GM19328 (cell line): ENCODE measurements around the gene DYSF.

ENCODE experiments used
- ATAC-seq: cut with Tn5 transposase; IDR thresholded peaks from one replicate; pipeline ENCODE4 v1.9.1; 2021; ENCODE audit warnings: mild to moderate bottlenecking, moderate library complexity; ENCODE audit not compliant: unreplicated experiment

DYSF gene

GRCh38 chr2:71666094-71666474 lies 212.7 kb downstream of the DYSF start:
- no peak for ATAC-seq

- ATAC-seq, result no peak
Measured at GRCh38 chr2:71667256-71668182, 214.2 kb downstream of the DYSF start.

DNA sequence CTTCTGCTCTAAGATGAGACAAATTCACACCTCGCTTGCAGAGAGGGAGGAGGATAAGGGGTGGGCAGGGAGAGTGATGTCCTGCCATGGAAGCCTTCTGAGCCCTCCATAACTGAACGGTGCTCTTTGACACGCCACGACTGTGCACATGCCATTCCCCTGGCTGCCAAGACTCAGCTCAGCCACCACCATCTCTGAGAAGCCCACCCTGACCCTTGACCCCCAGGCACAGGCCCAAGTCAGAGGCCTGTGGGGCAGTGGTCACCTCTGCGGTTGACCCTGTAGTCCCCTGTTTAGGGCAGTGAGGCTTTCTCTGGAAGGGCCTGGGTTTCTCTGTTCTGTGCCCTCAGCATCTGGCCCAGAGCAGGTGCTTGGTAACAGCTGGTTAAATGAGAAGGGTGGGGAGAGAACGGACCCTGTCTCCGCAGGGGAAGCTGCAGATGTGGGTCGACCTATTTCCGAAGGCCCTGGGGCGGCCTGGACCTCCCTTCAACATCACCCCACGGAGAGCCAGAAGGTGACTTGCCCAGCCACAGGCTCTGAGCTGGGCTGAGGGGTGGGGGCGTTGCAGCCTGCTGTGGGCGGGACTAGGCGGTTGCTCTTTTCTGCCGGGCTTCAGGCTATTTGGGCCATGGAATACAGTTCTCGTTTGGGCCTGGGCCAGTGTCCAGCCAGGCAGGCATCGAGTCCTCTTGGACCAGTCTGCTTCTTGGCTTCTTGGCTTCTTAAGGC lies 215.1 kb downstream of the DYSF start:
- ATAC-seq, result no peak

GRCh38 chr2:71669058-71669456 lies 215.7 kb downstream of the DYSF start:
- ATAC-seq, result no peak

DNA sequence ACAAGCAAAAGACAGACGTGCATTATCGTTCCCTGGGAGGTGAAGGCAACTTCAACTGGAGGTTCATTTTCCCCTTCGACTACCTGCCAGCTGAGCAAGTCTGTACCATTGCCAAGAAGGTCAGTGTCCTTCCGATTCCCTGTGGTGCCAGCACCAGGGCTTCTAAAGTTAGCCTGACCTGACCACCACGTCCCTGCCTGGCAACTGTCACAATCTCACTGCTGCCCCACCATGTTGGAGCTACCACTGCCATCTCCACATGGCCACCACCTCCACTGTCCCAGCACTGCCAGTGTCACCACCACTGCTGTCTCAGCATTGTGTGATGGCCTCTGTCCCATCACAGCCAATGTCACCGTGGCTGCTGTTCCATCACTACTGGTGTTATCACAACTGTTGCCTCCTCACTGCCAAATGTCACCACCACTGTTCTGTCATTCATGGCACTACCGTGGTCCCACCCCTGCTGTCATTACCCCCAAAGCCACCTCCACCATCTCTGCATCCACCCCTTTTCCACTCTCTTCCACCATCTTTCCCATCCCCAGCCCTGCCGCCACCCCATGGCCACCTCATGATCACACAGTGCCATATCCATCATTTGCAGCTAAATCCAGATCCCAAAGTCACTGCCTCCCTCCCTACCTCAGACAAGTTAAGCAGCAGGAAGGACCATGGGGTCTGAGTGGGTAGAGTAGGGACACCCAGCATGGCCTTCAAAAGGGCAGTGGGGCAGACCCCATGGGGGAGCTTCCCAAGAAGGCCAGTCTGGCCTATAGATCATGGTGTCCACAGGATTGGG lies 216.5 kb downstream of the DYSF start:
- ATAC-seq, result no peak

DNA sequence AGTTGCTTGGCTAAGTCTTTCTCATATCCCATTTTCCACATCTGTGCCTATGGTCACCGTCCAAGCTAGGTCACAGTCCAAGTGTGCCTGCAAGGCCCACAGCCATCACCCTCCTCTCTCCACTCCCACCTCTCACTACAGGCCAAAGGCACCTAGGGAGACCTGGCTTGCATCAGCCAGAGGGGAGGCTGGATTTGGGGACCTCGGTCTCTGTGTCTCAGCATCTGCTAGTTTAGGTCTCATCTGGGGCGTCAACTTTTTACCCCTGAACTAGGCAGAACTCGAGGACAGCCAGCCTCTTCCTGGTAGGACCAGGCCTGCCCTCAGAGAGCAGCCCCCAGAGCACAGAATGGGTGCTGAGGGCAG lies 217.1 kb downstream of the DYSF start:
- ATAC-seq, result no peak

GRCh38 chr2:71671203-71671854 lies 218.0 kb downstream of the DYSF start:
- no peak for ATAC-seq

GRCh38 chr2:71671895-71672825 lies 218.8 kb downstream of the DYSF start:
- no peak for ATAC-seq

DNA sequence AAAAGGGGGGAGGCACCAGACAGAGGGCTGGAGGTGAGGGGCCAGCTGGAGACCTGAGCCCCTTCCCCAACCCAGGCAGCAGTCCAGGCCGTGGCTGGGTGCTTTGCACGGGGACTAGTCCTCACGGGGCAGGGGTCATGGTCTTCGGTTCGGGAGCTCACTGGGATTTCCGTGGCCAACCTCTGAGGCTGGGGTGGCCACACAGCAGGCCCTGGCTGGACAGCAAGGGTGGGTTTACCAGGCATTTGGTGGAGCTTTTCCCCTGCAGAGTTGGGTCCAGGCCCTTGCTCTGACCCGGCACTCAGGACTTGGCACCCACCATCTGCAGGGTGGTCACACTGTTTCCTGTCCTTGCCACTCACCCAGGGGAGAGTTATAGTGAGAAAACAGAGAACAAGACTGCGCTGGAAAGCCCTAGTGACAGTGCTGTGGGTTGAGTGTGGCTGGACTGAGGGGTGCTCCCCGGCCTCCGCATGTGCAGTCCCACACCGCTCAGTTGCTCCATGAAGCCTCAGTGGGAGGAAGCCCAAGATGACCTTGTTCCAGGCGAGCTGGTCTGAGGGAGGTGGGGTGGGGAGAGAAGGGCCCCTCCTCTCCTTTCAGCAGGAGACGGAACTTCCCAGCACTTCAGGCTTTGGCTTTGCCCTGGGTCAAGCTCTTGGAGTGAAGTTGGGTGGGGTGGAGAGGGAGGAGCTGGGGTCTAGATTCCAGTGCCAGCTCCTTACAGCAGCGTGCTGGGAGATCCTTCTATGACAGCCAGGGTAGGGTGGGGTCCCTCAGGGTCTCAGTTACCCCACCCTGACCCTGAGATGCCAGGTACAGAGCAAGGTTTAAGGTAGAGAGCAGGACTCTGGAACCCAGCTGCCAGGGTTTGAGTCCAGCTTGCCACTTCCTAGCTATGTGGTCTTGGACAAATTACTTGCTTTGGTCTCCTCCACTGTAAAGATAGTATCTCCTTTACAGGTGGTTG lies 219.8 kb downstream of the DYSF start:
- no peak for ATAC-seq

- no peak for ATAC-seq
Measured at GRCh38 chr2:71674158-71674851, 220.9 kb downstream of the DYSF start.

DNA sequence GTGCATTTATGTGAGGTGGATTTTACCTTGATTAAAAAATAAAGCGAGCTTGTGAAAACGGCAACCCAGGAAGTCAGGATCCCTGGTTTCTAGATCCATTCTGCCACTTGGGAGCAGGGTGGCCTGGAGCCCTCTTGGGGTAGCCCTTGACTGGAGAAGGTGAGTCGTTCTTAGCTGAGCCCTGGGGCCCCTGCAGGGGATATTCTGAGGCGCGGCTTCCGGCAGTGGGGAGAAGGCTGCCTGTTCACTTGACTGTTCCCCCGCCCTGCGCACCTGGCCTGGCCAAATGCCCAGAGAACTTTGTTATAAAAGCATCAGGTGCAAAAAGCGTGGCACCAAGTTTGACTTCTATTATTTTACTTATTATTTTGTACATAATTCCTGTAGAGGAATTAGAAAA lies 221.9 kb downstream of the DYSF start:
- ATAC-seq, result no peak

DNA sequence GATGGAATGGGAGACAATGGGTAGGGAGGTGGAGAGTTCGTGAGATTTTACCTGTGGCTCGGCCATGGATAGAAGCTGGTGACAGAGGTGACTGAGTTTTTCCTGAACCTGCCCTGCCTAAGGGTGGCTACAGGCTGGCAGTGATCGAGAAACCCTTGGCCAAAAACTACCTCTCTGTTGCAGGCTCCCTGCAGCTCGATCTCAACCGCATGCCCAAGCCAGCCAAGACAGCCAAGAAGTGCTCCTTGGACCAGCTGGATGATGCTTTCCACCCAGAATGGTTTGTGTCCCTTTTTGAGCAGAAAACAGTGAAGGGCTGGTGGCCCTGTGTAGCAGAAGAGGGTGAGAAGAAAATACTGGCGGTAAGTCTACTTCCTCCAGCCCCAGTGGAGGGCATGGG lies 225.5 kb downstream of the DYSF start:
- no peak for ATAC-seq

- ATAC-seq, result no peak
Measured at GRCh38 chr2:71679491-71679890, 226.1 kb downstream of the DYSF start.

DNA sequence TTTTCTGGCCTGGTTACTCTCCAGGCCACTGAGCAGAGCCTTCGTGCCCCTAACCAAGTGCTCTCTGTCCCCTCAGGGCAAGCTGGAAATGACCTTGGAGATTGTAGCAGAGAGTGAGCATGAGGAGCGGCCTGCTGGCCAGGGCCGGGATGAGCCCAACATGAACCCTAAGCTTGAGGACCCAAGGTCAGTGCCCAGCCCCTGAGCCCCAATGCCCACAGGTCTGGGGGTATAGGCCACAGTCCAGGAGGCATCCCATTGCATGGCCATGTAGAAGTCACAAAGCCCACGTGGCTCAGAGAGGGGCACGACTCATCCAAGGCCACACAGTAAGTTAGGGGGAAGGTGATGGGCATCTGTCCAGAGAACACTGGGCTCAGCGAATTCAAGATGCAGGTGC lies 227.6 kb downstream of the DYSF start:
- ATAC-seq, result no peak

- ATAC-seq, result no peak
Measured at GRCh38 chr2:71681626-71682025, 228.3 kb downstream of the DYSF start.

DNA sequence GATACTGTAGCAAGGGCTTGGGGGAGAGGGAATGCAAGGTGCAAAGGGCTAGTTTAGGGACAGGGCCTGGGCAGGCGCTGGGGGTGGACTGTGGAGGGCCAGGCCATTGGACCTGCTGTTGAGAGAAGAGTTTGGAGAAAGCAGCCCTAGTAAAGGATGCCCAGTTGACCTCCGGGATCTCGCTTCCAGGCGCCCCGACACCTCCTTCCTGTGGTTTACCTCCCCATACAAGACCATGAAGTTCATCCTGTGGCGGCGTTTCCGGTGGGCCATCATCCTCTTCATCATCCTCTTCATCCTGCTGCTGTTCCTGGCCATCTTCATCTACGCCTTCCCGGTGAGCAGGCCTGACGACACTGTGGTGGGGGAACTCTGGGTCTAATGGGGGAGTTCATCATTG lies 229.0 kb downstream of the DYSF start:
- no peak for ATAC-seq

- no peak for ATAC-seq
Measured at GRCh38 chr2:71683070-71683469, 229.7 kb downstream of the DYSF start.

DNA sequence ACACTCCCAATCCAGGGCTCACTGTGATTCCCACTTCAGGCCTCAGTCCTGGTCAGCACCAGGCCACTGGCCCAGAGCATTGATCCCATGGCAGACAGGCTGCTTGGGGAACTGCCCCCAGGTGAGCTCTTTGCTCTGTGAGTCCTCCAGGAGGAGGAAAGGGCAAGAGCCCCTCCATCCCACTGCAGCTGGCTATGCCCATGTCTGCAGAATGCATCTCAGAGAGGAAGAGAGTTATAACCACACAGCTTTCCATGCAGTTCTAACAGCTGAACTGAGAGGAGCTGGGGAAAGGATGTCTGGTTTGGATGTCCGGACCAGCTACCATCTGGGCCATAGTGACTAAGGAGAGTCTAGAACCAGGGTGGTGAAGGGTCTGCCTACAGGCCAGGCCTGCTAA lies 230.3 kb downstream of the DYSF start:
- ATAC-seq, result no peak
